HEK293 (cell line): ENCODE results near the gene ABCA7.

Experiments used
- HOXD13 ChIP-seq: sonication (generic); formaldehyde crosslinking; IDR thresholded peaks from 2 replicates; pipeline ENCODE4 v1.8.0; 2022; ENCODE audit warnings: missing genetic modification reagents, borderline replicate concordance
- KLF16 ChIP-seq: fragments of 450-650 bp; formaldehyde crosslinking; IDR thresholded peaks from 2 replicates; pipeline ENCODE4 v1.5.1; 2017; ENCODE audit warnings: missing biosample characterization, missing genetic modification characterization
- PBX3 ChIP-seq: sonication (generic); formaldehyde crosslinking; IDR thresholded peaks from 2 replicates; pipeline ENCODE4 v1.8.1; 2022; ENCODE audit warnings: mild to moderate bottlenecking, moderate library complexity, missing genetic modification reagents
- SETDB1 ChIP-seq: IDR thresholded peaks from one replicate; pipeline ENCODE4 v1.6.1; 2017; ENCODE audit warnings: mild to moderate bottlenecking, low read length, moderate library complexity, mixed read lengths; ENCODE audit not compliant: insufficient read length
- SP3 ChIP-seq: fragments of 450-650 bp; formaldehyde crosslinking; IDR thresholded peaks from 2 replicates; pipeline ENCODE4 v1.5.1; 2016; ENCODE audit warnings: missing biosample characterization, missing genetic modification characterization
- TRIM28 ChIP-seq: IDR thresholded peaks from 2 replicates; pipeline ENCODE4 v1.6.1; 2011; ENCODE audit warnings: low read length, control low read depth, borderline replicate concordance
- ZBTB20 ChIP-seq: fragments of 450-650 bp; formaldehyde crosslinking; IDR thresholded peaks from 2 replicates; pipeline ENCODE4 v1.5.1; 2016; ENCODE audit warnings: missing biosample characterization, missing genetic modification characterization
- ZNF121 ChIP-seq: fragments of 450-650 bp; formaldehyde crosslinking; IDR thresholded peaks from 2 replicates; pipeline ENCODE4 v1.5.1; 2016; ENCODE audit warnings: missing biosample characterization, missing genetic modification characterization
- ZNF169 ChIP-seq: fragments of 450-650 bp; formaldehyde crosslinking; IDR thresholded peaks from 2 replicates; pipeline ENCODE4 v1.5.1; 2016; ENCODE audit warnings: missing biosample characterization, missing genetic modification characterization
- ZNF184 ChIP-seq: fragments of 450-650 bp; IDR thresholded peaks from 2 replicates; pipeline ENCODE4 v1.5.1; 2018; ENCODE audit warnings: missing biosample characterization, mild to moderate bottlenecking, missing genetic modification characterization
- ZNF2 ChIP-seq: fragments of 450-650 bp; formaldehyde crosslinking; IDR thresholded peaks from 2 replicates; pipeline ENCODE4 v1.5.1; 2016; ENCODE audit warnings: missing biosample characterization, missing genetic modification characterization
- ZNF248 ChIP-seq: fragments of 450-650 bp; formaldehyde crosslinking; IDR thresholded peaks from 2 replicates; pipeline ENCODE4 v1.5.1; 2017; ENCODE audit warnings: missing biosample characterization, missing genetic modification characterization
- ZNF324 ChIP-seq: fragments of 450-650 bp; formaldehyde crosslinking; IDR thresholded peaks from 2 replicates; pipeline ENCODE4 v1.5.1; 2016; ENCODE audit warnings: missing biosample characterization, missing genetic modification characterization
- ZNF341 ChIP-seq: fragments of 450-650 bp; formaldehyde crosslinking; IDR thresholded peaks from 2 replicates; pipeline ENCODE4; 2016; ENCODE audit warnings: low read depth, missing biosample characterization, missing genetic modification characterization
- ZNF350 ChIP-seq: fragments of 450-650 bp; formaldehyde crosslinking; IDR thresholded peaks from 2 replicates; pipeline ENCODE4 v1.5.0; 2017; ENCODE audit warnings: missing biosample characterization, mild to moderate bottlenecking, missing genetic modification characterization
- ZNF362 ChIP-seq: fragments of 450-650 bp; formaldehyde crosslinking; IDR thresholded peaks from 2 replicates; pipeline ENCODE4 v1.5.1; 2016; ENCODE audit warnings: missing biosample characterization, missing genetic modification characterization
- ZNF416 ChIP-seq: fragments of 450-650 bp; formaldehyde crosslinking; IDR thresholded peaks from 2 replicates; pipeline ENCODE4 v1.5.1; 2016; ENCODE audit warnings: missing biosample characterization, missing genetic modification characterization
- ZNF473 ChIP-seq: fragments of 450-650 bp; formaldehyde crosslinking; IDR thresholded peaks from 2 replicates; pipeline ENCODE4 v1.5.1; 2017; ENCODE audit warnings: missing biosample characterization, missing genetic modification characterization
- ZNF510 ChIP-seq: fragments of 450-650 bp; formaldehyde crosslinking; IDR thresholded peaks from 2 replicates; pipeline ENCODE4 v1.5.1; 2018; ENCODE audit warnings: mild to moderate bottlenecking, missing genetic modification characterization, missing biosample characterization; ENCODE audit not compliant: insufficient replicate concordance
- ZNF529 ChIP-seq: fragments of 450-650 bp; formaldehyde crosslinking; IDR thresholded peaks from 2 replicates; pipeline ENCODE4 v1.5.1; 2017; ENCODE audit warnings: missing genetic modification characterization, missing biosample characterization; ENCODE audit not compliant: insufficient replicate concordance
- ZNF549 ChIP-seq: fragments of 450-650 bp; IDR thresholded peaks from 2 replicates; pipeline ENCODE4 v1.5.1; 2018; ENCODE audit warnings: missing biosample characterization, missing genetic modification characterization, mild to moderate bottlenecking, inconsistent platforms, moderate library complexity
- ZNF561 ChIP-seq: fragments of 450-650 bp; IDR thresholded peaks from 2 replicates; pipeline ENCODE4 v1.5.1; 2018; ENCODE audit warnings: missing biosample characterization, missing genetic modification characterization, borderline replicate concordance
- ZNF600 ChIP-seq: fragments of 450-650 bp; formaldehyde crosslinking; IDR thresholded peaks from 2 replicates; pipeline ENCODE4 v1.5.1; 2016; ENCODE audit warnings: missing biosample characterization, missing genetic modification characterization
- ZNF610 ChIP-seq: fragments of 450-650 bp; formaldehyde crosslinking; IDR thresholded peaks from 2 replicates; pipeline ENCODE4 v1.5.1; 2016; ENCODE audit warnings: missing biosample characterization, missing genetic modification characterization, borderline replicate concordance
- ZNF768 ChIP-seq: fragments of 450-650 bp; formaldehyde crosslinking; IDR thresholded peaks from 2 replicates; pipeline ENCODE4 v1.5.1; 2018; ENCODE audit warnings: missing biosample characterization, mild to moderate bottlenecking, missing genetic modification characterization
- TF ChIP-seq, protein P1 (sequence below): fragments of 450-650 bp; formaldehyde crosslinking; conservative IDR thresholded peaks from 2 replicates; pipeline ENCODE4 v1.5.1; 2016; ENCODE audit warnings: low read depth, missing biosample characterization, missing genetic modification characterization
- TF ChIP-seq, protein P2 (sequence below): fragments of 450-650 bp; formaldehyde crosslinking; conservative IDR thresholded peaks from 2 replicates; pipeline ENCODE4 v1.5.1; 2016; ENCODE audit warnings: low read depth, missing biosample characterization, missing genetic modification characterization
- TF ChIP-seq, protein P3 (sequence below): fragments of 450-650 bp; formaldehyde crosslinking; IDR thresholded peaks from 2 replicates; pipeline ENCODE4 v1.5.1; 2016; ENCODE audit warnings: missing biosample characterization, missing genetic modification characterization

ABCA7 gene

DNA sequence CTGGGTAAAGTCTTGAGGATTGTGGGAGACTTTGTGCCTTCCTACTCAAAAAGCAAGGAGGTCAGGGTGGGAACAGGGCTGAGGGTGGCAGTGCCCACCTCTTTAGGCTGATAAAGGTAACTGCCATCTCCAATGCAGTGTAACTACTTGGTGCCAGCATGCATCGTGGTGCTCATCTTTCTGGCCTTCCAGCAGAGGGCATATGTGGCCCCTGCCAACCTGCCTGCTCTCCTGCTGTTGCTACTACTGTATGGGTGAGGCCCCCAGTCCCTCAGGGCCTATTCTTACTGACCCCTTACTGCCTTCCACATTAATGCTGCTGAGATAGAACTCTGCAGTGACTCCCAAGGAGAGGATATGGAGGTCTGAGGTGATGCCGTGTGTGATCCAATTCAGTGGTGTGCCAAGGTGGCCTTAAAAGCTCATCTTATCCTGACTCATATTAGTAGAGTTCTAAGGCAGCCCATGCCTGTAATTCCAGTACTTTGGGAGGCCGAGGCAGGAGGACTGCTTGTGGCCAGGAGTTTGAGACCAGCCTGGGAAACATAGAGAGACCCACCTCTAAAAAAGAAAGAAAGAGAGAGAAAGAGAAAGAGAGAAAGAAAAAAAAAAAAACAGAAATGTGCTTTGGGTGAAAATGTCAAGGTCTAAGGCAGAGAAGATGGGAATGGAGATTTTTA is 17.4 kb downstream of the ABCA7 start (continued):
- TF ChIP-seq, protein P1, sequence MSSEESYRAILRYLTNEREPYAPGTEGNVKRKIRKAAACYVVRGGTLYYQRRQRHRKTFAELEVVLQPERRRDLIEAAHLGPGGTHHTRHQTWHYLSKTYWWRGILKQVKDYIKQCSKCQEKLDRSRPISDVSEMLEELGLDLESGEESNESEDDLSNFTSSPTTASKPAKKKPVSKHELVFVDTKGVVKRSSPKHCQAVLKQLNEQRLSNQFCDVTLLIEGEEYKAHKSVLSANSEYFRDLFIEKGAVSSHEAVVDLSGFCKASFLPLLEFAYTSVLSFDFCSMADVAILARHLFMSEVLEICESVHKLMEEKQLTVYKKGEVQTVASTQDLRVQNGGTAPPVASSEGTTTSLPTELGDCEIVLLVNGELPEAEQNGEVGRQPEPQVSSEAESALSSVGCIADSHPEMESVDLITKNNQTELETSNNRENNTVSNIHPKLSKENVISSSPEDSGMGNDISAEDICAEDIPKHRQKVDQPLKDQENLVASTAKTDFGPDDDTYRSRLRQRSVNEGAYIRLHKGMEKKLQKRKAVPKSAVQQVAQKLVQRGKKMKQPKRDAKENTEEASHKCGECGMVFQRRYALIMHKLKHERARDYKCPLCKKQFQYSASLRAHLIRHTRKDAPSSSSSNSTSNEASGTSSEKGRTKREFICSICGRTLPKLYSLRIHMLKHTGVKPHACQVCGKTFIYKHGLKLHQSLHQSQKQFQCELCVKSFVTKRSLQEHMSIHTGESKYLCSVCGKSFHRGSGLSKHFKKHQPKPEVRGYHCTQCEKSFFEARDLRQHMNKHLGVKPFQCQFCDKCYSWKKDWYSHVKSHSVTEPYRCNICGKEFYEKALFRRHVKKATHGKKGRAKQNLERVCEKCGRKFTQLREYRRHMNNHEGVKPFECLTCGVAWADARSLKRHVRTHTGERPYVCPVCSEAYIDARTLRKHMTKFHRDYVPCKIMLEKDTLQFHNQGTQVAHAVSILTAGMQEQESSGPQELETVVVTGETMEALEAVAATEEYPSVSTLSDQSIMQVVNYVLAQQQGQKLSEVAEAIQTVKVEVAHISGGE (tag by site-specific recombination), result no peak
- TF ChIP-seq, protein P2, sequence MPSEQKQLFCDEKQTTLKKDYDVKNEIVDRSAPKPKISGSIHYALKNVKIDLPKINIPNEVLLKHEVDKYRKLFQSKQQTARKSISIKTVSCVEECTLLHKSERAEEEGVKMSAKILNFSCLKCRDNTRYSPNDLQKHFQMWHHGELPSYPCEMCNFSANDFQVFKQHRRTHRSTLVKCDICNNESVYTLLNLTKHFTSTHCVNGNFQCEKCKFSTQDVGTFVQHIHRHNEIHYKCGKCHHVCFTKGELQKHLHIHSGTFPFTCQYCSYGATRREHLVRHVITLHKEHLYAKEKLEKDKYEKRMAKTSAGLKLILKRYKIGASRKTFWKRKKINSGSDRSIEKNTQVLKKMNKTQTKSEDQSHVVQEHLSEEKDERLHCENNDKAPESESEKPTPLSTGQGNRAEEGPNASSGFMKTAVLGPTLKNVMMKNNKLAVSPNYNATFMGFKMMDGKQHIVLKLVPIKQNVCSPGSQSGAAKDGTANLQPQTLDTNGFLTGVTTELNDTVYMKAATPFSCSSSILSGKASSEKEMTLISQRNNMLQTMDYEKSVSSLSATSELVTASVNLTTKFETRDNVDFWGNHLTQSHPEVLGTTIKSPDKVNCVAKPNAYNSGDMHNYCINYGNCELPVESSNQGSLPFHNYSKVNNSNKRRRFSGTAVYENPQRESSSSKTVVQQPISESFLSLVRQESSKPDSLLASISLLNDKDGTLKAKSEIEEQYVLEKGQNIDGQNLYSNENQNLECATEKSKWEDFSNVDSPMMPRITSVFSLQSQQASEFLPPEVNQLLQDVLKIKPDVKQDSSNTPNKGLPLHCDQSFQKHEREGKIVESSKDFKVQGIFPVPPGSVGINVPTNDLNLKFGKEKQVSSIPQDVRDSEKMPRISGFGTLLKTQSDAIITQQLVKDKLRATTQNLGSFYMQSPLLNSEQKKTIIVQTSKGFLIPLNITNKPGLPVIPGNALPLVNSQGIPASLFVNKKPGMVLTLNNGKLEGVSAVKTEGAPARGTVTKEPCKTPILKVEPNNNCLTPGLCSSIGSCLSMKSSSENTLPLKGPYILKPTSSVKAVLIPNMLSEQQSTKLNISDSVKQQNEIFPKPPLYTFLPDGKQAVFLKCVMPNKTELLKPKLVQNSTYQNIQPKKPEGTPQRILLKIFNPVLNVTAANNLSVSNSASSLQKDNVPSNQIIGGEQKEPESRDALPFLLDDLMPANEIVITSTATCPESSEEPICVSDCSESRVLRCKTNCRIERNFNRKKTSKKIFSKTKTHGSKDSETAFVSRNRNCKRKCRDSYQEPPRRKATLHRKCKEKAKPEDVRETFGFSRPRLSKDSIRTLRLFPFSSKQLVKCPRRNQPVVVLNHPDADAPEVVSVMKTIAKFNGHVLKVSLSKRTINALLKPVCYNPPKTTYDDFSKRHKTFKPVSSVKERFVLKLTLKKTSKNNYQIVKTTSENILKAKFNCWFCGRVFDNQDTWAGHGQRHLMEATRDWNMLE (tag by site-specific recombination), result peak; percentile 58; the same call in 1 of the 2 replicates
- TF ChIP-seq ZNF529 (tag by site-specific recombination) (peak; percentile 85), ZBTB20 (no peak), ZNF561 (tag by site-specific recombination) (no peak), ZNF2 (0 out of 2 replicates have a peak, but pooled peaks have one; percentile 39), ZNF610 (tag by site-specific recombination) (peak; percentile 60; the same call in 1 of the 2 replicates), TRIM28 (peak; percentile 95), ZNF248 (tag by site-specific recombination) (peak; percentile 85; the same call in 1 of the 2 replicates), PBX3 (CRISPR knock-in tag) (no peak), ZNF362 (0 out of 2 replicates have a peak, but pooled peaks have one; percentile 17), ZNF350 (tag by site-specific recombination) (no peak), ZNF169 (tag by site-specific recombination) (peak; percentile 68; the same call in 1 of the 2 replicates), ZNF324 (tag by site-specific recombination) (peak; percentile 77; the same call in 1 of the 2 replicates), ZNF473 (no peak), ZNF341 (tag by site-specific recombination) (no peak), ZNF549 (tag by site-specific recombination) (no peak), ZNF121 (tag by site-specific recombination) (no peak), KLF16 (0 out of 2 replicates have a peak, but pooled peaks have one; percentile 19), ZNF510 (tag by site-specific recombination) (peak; percentile 32), ZNF768 (no peak), ZNF600 (0 out of 2 replicates have a peak, but pooled peaks have one; percentile 15), HOXD13 (CRISPR knock-in tag) (no peak), ZNF184 (tag by site-specific recombination) (peak; percentile 87; the same call in 1 of the 2 replicates), SP3 (no peak), SETDB1 (peak; percentile 90), ZNF416 (tag by site-specific recombination) (peak; percentile 86)
- TF ChIP-seq, protein P3, sequence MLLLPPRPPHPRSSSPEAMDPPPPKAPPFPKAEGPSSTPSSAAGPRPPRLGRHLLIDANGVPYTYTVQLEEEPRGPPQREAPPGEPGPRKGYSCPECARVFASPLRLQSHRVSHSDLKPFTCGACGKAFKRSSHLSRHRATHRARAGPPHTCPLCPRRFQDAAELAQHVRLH (tag by site-specific recombination), result 0 out of 2 replicates have a peak, but pooled peaks have one; percentile 29
- TF ChIP-seq, all 188 proteins: peak for 30
